ENCODE data around the gene SCAMP3. TPM values are rescaled to one million over a fixed set of nuclear protein-coding genes. Genes with fewer than 3 reads are reported as not detected.

The SCAMP3 gene
- 99.5 to 134 TPM (median 118 TPM) in 5 replicates for total RNA-seq (2022; extraction: Qiagen RNA extraction; ENCODE audit: low read depth)

DNA sequence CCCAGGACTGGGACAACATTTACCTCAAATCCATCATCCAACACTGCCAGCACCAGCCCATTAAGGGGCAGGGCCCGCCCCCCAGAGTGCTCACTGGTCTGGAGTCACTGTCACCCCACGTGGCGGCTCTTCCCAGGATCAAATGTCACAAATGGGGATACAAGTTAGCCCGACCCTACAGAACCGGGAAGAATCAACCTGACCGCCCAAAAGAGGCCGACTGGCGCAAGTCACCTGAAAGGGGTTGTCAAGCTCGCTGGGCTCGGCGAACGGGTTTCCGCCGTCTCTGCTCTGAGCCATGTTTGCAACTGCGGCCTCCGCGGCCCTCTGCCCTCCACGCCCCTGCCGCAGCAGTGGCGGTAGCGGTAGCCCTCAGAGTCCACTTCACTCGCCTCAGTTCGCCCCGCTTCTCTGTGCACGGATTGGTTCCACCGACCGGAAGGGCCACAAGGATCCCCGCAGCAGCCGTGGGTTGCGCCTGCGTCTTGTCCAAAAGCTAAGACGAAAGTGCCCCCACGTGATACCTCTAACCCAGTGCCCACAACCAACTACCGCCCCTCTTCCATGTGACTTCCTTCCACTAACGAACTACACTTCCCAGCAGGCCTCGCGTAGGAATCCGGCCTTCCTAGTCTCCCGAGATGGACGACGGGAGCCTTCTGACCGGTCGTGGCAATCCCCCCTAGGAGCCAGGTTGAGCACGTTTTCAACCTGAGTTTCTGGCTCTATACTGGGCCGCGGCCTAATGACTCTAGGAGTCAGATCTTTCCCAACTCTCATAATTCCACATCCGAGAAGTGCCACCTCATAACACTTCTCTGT lies at the start of gene SCAMP3:
TSS of gene SCAMP3 (minus strand) at position 509 of the 822 bp plus-strand sequence. CDS start at position 300, 209 bp downstream.

GRCh38 chr1:155308493-155309422 lies 46.6 kb upstream of the SCAMP3 start, which contains the start of gene FDPS:
FDPS (plus strand) TSS chr1:155308866; CDS start chr1:155309790, 924 bp downstream.

DNA sequence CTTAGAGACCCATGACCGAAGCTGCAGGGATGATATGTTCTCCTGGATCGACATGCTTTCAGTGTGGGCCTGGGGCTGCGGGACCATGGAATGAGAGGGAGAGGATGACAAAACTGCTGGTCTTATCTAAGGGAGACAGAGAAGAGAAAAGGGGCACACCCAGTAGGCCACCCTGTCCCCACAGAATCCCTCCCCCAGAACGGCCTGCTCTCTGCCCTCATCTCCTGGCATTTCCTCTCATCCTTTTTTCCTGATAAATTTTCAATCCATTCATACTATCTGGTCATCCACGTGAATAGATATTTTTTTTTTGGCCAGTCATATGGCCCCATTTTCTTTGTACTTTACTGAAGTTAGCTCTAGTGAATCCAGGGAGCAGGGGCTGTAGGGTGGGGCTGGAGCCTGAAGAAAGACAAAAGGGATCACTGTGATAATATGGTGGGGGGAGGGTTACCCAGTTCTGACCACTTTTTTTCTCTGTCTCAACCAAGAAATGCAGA lies 39.2 kb upstream of the SCAMP3 start, which contains the start of gene PKLR:
TSS of gene PKLR (minus strand) at position 97 of the 500 bp plus-strand sequence. CDS start at position 54, 43 bp downstream.

GRCh38 chr1:155277070-155277901 lies 15.1 kb upstream of the SCAMP3 start, which contains the start of gene HCN3:
HCN3 (plus strand) TSS chr1:155277463; CDS start chr1:155277591, 128 bp downstream.

DNA sequence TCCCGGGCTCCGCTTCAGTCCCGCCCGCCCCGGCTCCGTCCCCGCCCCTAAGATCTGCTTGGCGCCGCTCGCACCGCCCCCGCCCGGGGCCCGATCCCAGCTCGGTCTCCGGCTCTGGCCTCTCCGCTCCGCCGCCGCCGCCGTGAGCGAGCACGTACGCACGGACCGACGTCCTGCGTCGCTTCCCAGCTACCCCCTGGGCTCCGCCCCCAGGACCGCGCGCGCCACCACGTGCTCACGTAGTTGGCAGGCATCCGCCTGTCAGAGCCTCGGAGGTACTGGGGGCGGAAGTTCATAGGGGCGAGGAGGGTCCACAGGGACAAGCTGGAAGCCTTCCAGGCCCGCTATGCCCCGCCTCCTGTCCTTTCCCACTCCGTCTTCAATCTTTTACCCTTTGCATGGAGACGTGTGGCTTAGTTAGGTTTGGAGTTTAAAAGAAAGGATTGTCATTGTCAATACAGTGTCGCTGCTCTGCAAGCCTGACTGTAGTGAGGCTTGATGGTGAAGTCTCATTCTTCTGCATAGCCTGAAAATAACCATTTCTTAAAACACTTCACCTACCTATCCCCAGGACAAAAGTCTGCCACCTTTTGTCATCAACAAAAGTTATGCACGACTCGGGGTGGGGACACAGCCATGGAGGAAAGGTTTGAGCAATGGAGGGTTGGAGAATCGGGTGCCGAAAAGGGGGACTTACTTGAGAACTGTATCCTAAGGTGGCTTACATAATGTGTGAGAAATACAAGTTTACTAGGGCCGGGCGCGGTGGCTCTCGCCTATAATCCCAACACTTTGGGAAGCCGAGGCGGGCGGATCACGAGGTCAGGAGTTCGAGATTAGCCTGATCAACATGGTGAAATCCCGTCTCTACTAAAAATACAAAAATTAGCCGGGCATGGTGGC lies 11.4 kb upstream of the SCAMP3 start, which contains the start of gene CLK2:
TSS of gene CLK2 (minus strand) at position 162 of the 903 bp plus-strand sequence. CDS start 2,527 bp downstream, outside the sequence.

DNA sequence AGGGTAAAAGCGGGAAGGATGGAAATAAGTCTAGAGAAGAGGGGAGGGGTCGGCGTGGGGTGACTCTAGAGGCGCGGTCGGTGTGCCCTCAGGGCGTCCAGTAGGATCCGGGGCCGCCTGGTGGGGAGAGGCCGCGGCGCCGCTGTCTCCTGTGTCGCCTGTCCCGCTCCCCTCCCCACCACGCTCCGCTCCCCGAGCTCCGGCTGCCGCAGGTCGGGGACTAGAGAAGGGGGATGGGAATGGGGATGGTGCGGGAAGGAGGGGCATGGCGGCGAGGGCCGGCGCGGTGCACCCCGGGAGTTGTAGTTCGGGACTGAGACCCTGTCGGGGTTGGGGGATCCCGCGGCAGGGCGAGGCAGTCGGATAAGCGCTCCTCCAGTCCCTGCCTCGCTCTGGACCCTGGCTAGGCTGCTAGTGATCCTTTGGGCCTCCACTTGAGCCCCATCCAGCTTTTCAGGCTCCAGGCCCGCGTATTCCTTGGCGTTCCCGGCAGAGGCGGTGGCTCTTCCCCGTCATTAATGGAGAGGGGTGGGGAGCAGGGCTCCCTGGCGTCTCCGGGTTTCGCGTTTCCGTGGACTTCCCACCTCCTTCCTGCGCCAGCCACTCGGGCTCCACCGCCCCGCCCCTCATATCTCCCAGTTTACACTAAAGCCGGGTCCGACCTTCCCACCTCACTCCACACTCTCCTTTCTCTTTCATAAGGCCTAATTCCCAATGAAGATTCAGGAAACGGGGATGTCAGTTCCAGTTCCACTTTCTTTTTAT lies 6.7 kb downstream of the SCAMP3 start, which contains the start of gene ENTREP3:
TSS of gene ENTREP3 (minus strand) at position 241 of the 765 bp plus-strand sequence. CDS start 606 bp downstream, outside the sequence.

GRCh38 chr1:155208541-155209311 lies 53.4 kb downstream of the SCAMP3 start, which contains the start of gene MTX1:
MTX1 (plus strand) TSS chr1:155208695; CDS start chr1:155208805, 110 bp downstream.

DNA sequence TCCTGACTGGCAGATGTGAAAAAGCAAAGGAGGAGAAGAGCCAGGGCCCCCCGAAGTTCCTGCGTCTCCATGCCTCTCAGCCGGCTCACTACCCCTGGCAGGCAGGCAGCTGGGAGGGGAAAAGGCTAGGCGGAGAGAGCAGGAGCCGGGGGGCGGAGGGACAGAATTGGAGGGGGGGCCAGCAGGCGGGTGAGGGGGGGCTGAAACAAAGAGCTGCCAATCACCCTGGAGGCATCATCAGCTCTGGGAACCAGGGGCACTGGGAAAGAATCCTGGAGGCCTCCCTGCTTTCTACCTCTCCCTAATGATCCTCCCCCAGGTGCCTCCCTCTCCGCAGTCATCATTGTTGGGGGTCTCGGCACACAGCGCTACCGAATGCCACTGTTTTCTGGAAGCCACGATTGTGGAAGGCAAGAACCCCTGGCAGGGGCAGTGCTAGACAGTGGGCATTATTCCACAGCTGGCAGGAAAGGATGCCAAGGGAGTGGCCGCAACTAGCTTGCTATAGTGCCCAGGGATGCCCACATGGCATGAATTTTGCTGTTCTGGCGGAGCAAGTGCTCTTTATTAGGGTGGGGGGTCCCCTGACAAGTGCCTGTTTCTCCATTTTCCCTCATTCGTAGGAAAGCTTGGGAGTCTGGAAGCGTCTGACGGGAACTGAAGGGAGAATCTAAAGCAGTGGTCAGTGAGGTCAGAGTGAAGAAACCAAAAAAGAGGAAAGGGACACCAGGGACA lies 54.2 kb downstream of the SCAMP3 start, which contains the start of gene THBS3:
TSS of gene THBS3 (minus strand) at position 92 of the 735 bp plus-strand sequence. CDS start at position 71, 21 bp downstream.

Other genes with a start within 250 kb of the SCAMP3 start
- gene DCST2, start 228.6 kb downstream of the SCAMP3 start, total RNA-seq (2022; extraction: Qiagen RNA extraction; ENCODE audit: low read depth), result 0.17 to 0.80 TPM (median 0.29 TPM) in 5 replicates
- not detected in 5 replicates for gene DCST1, start 228.5 kb downstream of the SCAMP3 start, total RNA-seq (2022; extraction: Qiagen RNA extraction; ENCODE audit: low read depth)
- 72.3 to 103 TPM (median 97.2 TPM) in 5 replicates for gene ADAM15, start 211.0 kb downstream of the SCAMP3 start, total RNA-seq (2022; extraction: Qiagen RNA extraction; ENCODE audit: low read depth)
- gene EFNA4, start 198.6 kb downstream of the SCAMP3 start, total RNA-seq (2022; extraction: Qiagen RNA extraction; ENCODE audit: low read depth), result 12.2 to 13.0 TPM (median 12.4 TPM) in 5 replicates
- 6.9 to 11.0 TPM (median 10.3 TPM) in 5 replicates for gene EFNA3, start 183.5 kb downstream of the SCAMP3 start, total RNA-seq (2022; extraction: Qiagen RNA extraction; ENCODE audit: low read depth)
- gene EFNA1, start 134.5 kb downstream of the SCAMP3 start, total RNA-seq (2022; extraction: Qiagen RNA extraction; ENCODE audit: low read depth), result 23.0 to 32.0 TPM (median 28.5 TPM) in 5 replicates
- gene SLC50A1, start 126.5 kb downstream of the SCAMP3 start, total RNA-seq (2022; extraction: Qiagen RNA extraction; ENCODE audit: low read depth), result 30.2 to 37.7 TPM (median 35.4 TPM) in 5 replicates
- gene DPM3, start 121.8 kb downstream of the SCAMP3 start, total RNA-seq (2022; extraction: Qiagen RNA extraction; ENCODE audit: low read depth), result 69.8 to 112 TPM (median 98.4 TPM) in 5 replicates
- gene KRTCAP2, start 89.1 kb downstream of the SCAMP3 start, total RNA-seq (2022; extraction: Qiagen RNA extraction; ENCODE audit: low read depth), result 222 to 262 TPM (median 235 TPM) in 5 replicates
- gene TRIM46, start 88.5 kb downstream of the SCAMP3 start, total RNA-seq (2022; extraction: Qiagen RNA extraction; ENCODE audit: low read depth), result 1.8 to 2.9 TPM (median 2.6 TPM) in 5 replicates
- gene THBS3, start 54.5 kb downstream of the SCAMP3 start, total RNA-seq (2022; extraction: Qiagen RNA extraction; ENCODE audit: low read depth), result 6.0 to 10.7 TPM (median 8.4 TPM) in 5 replicates
- 65.8 to 81.8 TPM (median 76.1 TPM) in 5 replicates for gene MTX1, start 53.7 kb downstream of the SCAMP3 start, total RNA-seq (2022; extraction: Qiagen RNA extraction; ENCODE audit: low read depth)
- gene ENTREP3, start 6.9 kb downstream of the SCAMP3 start, total RNA-seq (2022; extraction: Qiagen RNA extraction; ENCODE audit: low read depth), result 26.5 to 34.2 TPM (median 33.7 TPM) in 5 replicates
- gene CLK2, start 11.1 kb upstream of the SCAMP3 start, total RNA-seq (2022; extraction: Qiagen RNA extraction; ENCODE audit: low read depth), result 21.2 to 25.1 TPM (median 23.8 TPM) in 5 replicates
- gene HCN3, start 15.1 kb upstream of the SCAMP3 start, total RNA-seq (2022; extraction: Qiagen RNA extraction; ENCODE audit: low read depth), result 3.2 to 6.4 TPM (median 5.2 TPM) in 5 replicates
- not detected in 5 replicates for gene PKLR, start 39.1 kb upstream of the SCAMP3 start, total RNA-seq (2022; extraction: Qiagen RNA extraction; ENCODE audit: low read depth)
- gene FDPS, start 46.5 kb upstream of the SCAMP3 start, total RNA-seq (2022; extraction: Qiagen RNA extraction; ENCODE audit: low read depth), result 155 to 179 TPM (median 165 TPM) in 5 replicates
- gene RUSC1, start 58.5 kb upstream of the SCAMP3 start, total RNA-seq (2022; extraction: Qiagen RNA extraction; ENCODE audit: low read depth), result 40.2 to 54.7 TPM (median 53.4 TPM) in 5 replicates

Data from A549 treated with GW870086 at 1 μM for 4 hours (cell line).